ENCODE results near the gene MRFAP1L1.
A peak's percentile ranks its signal among the peaks of the same experiment; 100 is the strongest.
"Not testable (repeated sequence)": the region's sequence is repeated elsewhere in the genome, so short reads cannot be mapped to it uniquely, and the experiment has no call there.

Gene MRFAP1L1

DNA sequence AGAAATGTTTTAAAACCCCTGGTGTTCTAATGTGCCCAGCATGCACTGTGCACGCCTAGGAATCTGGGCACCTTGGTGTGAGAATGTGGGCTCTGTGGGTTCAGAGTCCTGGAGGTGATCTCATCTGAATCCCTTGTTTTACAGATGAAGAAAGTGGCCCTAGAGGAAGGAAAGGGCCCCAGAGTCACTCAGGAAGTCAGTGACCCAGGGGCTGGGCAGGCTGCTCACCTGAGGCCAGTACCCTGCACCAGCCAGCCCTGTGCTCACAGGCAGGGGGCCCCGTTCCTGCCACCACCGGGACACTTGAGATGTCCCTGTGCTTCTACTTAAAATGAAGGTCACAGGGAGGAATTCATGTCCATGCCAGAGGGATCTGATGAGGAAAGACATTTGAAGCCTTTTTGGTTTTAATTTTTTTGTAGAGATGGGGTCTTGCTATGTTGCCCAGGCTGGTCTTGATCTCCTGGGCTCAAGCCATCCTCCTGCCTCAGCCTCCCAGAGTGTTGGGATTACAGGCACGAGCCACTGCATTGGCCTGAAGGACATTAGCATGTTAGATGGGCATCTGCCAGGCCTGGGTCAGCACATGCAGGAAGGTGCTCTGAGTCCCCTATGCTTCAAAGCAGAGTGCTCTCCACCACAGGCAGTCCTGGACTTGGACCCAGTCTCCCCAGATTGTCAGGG lies 23.4 kb downstream of the MRFAP1L1 start:
- no peak for DNase-seq

DNA sequence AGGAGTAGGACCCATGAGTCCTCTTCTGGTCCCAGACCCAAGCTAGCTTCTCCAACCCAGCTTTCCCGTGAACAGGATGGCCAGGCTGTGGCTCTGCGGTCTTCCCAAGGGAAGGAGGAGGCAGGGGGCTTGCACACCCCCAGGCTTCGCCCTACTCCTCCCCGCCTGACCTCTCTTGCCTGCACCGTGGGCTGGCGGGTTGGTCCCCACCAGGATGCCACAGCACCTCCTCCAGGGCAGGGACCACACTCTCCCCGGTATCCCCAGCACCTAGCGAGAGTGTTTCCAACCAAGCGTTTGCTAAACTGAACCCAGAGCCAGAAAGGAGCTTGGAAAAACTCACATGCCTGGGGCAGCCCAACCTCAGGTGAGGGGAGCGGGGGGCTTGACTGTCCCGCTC lies 25.0 kb downstream of the MRFAP1L1 start:
- DNase-seq, result no peak

DNA sequence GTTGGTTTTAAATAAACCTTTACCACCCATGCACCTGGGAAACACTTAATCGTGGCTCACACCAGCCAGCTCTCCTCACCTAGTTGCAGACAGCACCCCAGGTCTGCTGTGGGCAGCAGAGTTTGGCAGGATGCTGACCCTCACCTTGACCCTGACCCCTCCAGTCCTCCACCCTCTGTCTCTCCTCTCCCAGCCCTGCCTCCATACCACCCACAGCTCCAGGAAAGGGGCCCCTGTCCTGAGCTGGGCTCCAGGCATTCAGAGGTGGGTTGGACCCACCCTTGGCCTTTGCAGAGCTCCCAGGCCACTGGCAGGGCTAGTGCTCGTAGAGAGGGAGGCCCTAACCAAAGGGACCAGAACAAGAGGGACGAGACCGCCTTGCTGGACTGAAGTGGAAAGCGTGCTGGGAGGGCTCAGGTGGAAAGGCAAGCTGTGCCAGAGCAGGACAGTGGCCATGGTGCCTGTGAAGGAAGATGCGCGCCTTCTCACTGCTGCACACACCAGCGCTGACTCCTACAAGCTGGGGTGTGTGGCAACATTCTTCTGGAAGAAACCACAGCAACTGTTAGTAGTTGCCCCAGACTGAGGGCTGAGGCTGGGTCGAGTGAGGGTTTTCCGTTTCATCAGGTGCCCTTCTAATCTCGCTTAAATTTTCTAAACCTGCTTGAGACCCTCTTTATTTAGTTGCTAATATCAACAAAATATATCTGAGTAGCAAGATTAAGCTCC lies 26.6 kb downstream of the MRFAP1L1 start:
- no peak for DNase-seq

DNA sequence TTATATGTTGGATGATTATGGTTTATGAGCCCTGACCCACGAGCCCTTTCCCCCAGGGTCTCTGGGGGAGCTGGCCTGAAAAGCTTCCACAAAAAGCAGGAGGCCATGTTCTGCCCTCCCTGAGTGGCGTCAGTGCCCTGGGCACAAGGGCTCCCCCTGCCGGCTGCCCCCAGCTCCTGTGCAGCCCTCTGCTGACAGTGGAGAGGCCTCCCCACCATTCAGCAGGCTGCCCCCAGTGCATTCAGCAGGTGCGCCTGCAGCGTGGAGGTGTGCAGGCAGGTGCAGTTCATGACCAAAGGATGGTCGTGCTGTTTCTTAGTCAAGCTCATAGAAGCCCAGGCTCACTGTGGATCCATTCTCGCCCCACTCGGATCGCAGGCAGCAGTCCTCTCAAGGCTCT lies 28.5 kb downstream of the MRFAP1L1 start:
- DNase-seq, result no peak

DNA sequence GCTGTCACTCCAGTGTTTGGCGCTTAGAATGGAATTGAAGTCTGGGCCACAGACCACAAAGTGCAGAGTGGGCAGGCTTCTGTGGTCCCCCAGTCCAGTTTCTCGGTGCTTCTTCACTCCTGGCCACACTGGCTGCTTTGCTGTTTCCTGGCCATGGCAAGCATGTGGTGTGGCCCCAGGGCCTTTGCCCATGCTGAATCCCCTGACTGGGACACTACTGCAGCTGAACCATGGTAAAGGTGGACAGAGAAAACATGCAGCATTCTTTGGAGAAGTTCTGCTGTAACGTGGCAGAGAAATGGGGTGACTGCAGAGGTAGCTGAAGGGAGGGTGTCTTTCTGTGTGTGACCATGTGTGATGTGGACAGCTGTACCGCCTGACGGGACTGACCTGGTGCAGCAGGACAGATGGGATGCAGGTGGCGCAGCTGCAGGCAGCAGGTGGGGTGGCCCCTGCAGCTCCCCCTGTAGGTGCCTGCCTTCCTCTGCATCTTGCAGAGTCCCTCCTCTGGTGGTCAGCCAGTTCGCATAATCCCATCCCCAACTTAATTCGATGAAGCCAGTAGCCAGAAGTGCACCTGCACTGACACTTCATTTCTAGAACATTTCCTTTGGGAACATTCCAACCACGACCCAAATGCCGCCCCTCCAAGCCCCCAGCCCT lies 29.2 kb downstream of the MRFAP1L1 start:
- DNase-seq, result no peak

DNA sequence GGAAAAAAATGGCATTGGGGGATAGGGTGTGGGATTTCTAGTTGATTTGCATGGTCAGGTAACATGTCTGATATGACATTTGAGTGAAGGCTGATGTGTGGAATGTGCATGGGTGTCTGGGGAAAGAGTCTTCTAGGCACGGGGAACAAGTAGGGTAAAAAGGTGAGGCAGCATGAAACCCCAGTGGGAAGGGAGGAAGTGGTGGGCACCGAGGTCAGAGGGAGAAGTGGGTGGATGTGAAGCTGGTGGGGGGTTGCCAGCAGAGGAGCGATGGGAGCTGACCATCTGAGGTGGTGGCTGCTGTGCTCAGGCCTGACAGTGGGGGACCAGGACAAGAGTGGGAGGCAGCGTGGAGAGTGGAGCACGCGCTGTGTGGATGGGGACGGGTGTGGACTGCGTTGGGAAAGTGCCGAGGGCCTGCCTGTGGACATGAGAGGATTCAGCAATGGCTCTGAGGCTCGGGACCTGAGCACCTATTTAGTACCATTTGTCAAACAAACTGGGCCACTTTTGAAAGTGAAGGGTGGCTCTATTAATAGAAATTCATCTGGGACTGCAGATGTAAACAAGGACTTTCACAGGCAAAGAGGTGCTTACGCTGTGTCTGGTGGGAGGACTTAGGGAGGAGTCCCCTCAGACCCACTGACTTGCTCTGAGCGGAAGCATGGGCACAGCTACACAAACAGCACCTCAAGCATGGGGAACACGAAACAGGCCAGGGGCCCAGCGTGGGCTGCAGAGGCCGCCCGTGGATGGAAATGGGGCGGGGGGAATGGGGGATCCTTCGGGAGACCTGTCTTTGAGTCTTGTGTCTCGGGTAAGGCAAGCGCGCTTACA lies 32.7 kb downstream of the MRFAP1L1 start:
- no peak for DNase-seq

DNA sequence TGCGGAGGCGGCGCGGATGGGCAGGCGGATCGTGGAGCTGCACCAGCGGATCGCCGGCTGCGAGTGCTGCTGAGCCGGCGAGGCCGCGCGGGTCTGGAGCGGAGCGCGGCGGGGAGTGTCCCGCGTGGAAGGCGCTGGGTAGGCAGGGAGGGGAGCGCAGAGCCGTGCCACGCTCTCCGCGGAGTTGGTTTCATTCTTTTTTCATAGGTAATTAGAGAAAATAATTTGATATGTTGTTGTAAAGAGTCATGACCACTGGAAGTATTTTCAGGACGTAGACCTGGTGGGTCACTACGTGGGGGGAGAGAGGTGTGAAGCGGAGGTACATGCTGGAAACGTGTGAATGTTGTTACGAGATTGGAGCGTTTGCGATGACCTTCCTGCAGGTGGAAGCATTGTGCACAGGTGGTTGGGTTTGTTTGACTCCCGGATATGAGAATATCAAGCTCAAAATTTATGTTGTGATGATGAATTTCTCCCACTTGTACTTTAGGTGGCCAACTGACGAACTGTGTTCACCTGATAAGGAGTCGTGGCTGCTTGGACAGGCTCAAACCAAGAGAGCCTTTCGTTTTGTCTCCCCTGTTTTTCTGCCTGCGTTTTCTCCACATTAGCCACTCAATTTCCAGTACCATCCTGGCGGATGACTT lies 35.0 kb downstream of the MRFAP1L1 start:
- peak; percentile 57 for DNase-seq

DNA sequence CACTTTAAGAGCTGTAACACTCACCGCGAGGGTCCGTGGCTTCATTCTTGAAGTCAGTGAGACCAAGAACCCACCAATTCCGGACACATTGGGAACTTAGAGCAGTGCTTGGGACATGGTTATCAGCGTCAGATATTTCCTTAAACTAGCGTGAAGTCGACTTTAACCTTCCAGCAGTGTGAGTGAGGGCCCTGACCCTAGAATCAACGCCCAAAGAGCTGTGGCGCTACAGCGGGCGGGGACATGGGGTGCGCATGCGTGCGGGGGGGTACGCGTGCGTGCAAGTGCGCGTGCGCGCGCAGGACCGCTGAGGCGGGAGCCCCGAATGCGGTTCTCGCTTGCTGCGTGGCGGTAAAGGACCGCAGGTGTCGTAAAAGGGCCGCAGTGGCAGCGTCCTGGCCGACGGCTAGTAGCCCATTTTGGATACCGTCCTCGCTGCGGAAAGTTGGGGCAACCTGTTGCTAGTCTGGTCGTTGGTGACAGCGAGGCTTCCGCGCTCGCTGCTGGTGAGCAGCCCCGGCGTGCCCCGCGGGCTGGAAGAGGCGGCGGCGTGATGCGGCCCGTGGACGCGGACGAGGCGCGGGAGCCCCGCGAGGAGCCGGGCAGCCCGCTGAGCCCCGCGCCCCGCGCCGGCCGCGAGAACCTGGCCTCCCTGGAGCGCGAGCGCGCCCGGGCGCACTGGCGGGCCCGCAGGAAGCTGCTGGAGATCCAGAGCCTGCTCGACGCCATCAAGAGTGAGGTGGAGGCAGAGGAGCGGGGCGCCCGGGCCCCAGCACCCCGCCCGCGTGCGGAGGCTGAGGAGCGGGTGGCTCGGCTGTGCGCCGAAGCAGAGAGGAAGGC lies 35.8 kb downstream of the MRFAP1L1 start:
- DNase-seq, result peak; percentile 95

DNA sequence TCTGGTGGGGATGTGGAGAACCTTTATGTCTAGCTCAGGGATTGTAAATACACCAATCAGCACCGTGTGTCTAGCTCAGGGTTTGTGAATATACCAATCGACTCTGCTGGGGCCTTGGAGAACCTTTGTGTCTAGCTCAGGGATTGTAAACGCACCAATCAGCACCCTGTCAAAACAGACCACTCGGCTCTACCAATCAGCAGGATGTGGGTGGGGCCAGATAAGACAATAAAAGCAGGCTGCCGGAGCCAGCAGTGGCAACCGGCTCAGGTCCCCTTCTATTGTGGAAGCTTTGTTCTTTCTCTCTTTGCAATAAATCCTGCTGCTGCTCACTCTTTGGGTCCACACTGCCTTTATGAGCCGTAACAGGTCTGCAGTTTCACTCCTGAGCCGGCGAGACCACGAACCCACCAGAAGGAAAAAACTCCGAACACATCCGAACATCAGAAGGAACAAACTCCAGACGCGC lies 36.4 kb downstream of the MRFAP1L1 start:
- DNase-seq, result peak; percentile 45

DNA sequence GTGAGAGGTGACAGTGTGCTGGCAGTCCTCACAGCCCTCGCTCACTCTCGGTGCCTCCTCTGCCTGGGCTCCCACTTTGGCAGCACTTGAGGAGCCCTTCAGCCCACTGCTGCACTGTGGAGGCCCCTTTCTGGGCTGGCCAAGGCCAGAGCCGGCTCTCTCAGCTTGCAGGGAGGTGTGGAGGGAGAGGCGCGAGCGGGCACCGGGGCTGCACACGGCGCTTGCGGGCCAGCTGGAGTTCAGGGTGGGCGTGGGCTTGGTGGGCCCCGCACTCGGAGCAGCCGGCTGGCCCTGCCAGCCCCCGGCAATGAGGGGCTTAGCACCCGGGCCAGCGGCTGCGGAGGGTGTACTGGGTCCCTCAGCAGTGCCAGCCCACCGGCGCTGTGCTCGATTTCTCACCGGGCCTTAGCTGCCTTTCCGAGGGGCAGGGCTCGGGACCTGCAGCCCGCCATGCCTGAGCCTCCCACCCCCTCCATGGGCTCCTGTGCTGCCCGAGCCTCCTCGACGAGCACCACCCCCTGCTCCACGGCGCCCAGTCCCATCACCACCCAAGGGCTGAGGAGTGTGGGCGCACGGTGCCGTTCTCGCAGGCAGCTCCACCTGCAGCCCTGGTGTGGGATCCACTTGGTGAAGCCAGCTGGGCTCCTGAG lies 37.0 kb downstream of the MRFAP1L1 start:
- DNase-seq, result not testable (repeated sequence)

DNA sequence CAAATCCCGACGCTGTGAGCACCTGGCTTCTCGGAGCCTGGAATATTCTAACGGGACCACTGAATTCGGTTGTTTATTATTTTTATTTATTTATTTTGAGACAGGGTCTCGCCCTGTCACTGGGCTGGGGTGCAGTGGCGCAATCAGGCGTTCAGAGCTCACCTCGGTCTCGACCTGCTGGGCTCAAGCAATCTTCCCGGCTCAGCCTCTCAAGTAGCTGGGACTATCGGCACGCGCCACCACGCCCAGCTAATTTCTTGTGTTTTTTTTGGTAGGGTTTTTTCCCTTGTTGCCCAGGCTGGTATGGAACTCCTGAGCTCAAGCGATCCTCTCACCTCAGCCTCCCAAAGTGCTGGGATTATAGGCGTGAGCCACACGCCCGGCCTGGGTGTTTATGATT lies 37.5 kb downstream of the MRFAP1L1 start:
- DNase-seq, result no peak

DNA sequence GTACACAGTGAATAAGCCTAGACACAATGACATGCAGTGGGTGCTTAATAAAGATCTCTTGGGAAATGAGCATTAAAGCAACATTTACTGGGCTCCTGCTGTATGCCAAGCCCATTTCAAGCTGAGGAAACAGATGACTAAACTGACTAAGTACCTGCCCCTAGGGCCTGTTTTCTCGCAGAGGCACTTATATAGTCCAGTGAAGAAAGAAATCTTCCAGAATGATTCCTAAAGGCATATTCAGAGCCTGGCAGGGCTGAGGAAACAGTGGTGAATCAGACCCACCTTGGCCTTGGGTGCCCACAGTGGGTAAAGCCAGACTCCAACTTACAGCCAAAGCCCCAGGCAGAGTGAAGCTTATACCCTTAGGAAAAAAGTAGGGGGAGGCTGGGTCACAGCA lies 38.0 kb downstream of the MRFAP1L1 start:
- no peak for DNase-seq

DNA sequence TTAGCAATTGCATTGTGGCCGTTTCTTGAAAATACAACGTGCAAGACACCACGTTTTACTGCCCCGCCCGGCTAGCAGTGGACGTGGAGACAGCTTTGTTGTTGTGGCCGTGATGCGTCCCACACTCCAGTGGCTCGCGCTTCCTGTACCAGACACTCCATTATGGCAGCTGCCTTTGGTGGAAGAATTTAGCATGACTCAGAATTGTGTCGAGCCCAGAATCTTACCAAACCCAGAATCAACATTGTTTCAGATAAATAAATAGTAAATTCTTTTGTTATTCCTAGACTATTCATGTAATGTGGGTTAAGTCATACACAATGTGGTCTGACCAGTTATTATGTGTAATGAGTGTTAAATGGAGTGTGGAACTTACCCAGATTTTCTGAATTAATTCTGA lies 41.3 kb downstream of the MRFAP1L1 start:
- no peak for DNase-seq

DNA sequence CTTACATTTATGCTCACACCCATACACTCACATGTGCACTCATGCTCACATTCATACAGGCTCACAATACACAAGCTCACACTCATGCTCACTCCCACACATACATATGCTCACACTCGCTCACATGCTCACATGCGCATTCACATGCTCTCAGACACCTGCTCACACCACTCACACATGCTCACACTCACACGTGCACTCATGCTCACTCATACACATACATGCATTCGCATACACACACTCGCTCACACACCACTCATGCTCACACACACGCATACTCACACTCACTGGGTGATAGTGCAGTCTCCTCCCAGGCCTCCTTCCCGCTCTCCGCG lies 44.4 kb downstream of the MRFAP1L1 start:
- DNase-seq, result no peak

DNA sequence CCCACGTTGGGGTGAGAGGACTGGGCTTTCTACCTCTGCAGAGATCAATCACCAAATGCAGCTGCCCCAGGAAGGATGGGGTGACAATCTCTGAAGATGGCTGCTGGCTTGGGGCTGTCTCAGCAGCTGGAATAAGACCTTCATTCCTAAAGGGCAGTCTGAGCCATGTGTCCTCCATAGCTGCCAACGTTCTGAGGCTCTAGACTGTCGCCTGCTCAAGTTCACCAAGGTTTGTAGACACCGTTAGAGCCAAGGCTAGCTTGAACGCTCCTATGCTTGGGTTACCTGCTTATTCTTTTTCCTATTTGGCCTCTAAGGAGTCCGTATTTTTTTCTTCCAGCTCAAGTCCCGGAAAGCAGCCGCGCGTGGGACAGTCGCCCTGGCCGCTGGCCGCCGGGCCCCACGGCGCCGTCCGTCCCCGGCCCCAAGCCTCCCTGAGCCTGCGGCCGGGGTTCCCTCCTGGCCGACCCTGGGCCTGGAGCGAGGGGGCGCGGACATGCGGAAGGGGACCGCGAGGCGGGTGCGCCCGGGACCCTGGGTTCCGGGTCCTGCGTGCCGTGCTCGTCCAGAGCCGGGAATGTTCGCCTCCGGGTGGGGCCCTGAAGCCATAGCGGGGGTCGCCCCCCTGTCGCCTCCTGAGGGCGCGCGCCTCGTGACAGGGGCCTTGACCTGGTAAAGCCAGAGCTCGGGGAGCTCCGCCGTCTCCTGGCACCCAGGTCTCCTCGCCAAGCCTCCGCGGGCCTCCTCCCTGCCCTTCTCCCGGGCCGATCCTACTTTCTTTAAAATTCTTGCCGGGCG lies 45.9 kb downstream of the MRFAP1L1 start:
- no peak for DNase-seq

DNA sequence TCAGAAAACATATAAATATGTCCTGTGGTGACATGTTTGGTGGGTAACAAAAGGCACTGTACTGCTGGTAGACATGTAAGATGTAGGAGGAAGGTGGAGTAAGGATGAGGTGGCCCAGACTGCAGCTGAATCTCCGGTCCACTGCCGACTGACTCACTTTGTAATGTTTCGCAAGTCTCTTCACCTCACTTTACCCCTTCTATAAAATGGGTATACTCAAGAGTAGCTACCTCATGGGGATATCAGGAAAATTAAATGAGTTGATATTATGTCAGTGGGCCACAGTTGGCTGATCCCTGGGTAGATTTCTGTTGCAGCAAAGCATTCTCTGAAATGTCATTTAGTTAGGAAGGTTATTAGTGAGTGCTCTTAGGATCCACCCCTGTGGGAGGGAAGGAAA lies 47.1 kb downstream of the MRFAP1L1 start:
- no peak for DNase-seq

DNA sequence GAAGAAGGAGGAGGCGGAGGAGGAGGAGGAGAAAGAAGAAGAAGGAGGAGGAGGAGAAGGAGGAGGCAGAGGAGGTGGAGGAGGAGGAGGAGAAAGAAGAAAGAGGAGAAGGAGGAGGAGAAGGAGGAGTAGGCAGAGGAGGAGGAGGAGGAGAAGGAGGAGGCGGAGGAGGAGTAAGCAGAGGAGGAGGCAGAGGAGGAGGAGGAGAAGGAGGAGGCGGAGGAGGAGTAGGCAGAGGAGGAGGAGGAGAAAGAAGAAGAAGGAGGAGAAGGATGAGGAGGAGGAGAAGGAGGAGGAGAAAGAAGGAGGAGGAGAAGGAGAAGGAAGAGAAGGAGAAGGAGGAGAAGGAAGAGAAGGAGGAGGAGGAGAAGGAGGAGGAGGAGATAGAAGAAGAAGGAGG lies 49.2 kb downstream of the MRFAP1L1 start:
- DNase-seq, result no peak

DNA sequence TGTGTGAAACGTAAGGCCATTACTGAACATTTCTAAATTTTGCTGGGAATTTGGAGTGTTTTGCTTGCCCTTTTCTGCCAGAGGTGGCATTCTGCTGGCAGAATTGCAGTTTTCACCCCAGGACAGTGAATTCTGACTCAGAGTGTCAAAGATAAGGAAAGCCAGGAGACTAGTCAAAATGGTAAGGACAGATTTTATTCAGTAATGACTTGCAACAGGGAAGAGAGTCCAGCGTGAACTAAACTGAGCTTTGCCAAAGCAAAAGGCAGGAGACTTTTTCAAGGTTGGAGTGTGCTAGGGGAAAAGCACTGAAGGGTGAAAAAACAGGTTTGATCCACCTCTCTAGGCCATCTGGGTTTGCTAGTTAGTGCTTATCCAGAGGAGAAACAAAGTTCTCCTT lies 49.8 kb downstream of the MRFAP1L1 start:
- no peak for DNase-seq

DNA sequence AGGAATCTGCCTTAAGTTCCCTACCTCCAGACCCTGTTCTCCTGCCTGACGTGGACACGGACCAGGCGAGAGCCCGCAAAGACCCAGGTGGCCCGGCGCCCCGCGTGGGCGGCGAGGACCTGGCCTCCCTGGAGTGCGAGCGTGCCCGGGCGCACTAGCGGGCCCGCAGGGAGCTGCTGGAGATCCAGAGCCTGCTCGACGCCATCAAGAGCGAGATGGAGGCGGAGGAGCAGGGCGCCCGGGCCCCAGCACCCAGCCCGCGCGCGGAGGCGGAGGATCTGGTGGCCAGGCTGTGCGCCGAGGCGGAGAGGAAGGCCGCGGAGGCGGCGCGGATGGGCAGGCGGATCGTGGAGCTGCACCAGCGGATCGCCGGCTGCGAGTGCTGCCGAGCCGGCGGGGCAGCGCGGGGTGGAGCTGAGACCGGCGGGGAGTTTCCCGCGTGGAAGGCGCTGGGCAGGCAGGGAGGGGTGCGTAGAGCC lies 51.0 kb downstream of the MRFAP1L1 start:
- DNase-seq, result peak; percentile 61

DNA sequence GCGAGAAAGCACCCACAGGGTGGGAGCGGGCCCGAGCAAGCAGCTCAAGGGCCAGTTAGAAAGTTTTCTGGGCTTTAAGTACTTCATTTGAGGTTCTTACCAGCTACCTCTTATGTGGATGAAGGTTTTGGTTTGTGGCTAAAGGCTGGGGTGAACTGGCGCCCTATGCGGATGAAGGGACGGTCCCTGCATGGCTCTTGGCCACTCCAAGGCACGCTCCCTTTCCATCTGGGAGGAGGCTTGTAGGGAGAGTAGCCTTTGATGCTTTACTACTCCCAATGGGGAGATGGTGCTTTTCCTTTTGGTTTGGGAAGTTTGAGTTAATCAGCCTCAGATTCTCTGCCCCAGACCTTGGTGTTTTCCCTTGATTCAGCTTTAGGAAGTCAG lies 51.5 kb downstream of the MRFAP1L1 start:
- no peak for DNase-seq
